ENCODE data around the gene DOK3. TPM values are rescaled to one million over a fixed set of nuclear protein-coding genes. Genes with fewer than 3 reads are reported as not detected.

The DOK3 gene
- total RNA-seq, 4 donors from 2014 or later, result 6.1 to 16.6 (median 6.6) TPM

GRCh38 chr5:177510567-177511053, 984 bp upstream of the DOK3 start:
- Histone ChIP-seq H3K9me3 (no peaks in the 10 kb centered on the region), H3K27me3 (no peaks in the 10 kb centered on the region), H3K4me3 (no peak overlapping the region), H3K36me3 (peaks cover 0 to 57% of the 10 kb centered on the region in 2 donors), H3K4me1 (peaks cover 0 to 17% (median 3%) of the 10 kb centered on the region in 3 donors), H3K27ac (no peak overlapping the region)
- 83 to 92% methylated on average over 6 to 11 of the region's 15 CpGs for WGBS, 2 donors (ENCODE audit: low coverage in 1 of 2)
- ATAC-seq, result no peak
- TF ChIP-seq POLR2A (IDR thresholded peaks at IDR 0.05), result no peak
- no peak for TF ChIP-seq EP300 (IDR thresholded peaks at IDR 0.05)
- no peak for TF ChIP-seq CTCF (IDR thresholded peaks at IDR 0.05)
- no peak for TF ChIP-seq POLR2AphosphoS5 (IDR thresholded peaks at IDR 0.05)

GRCh38 chr5:177509991-177510566, 453 bp upstream of the DOK3 start:
- Histone ChIP-seq H3K36me3 (peaks cover 0 to 52% of the 10 kb centered on the region in 2 donors), H3K27ac (peak overlapping the region in 2 of 4 donors; percentile 45 to 56), H3K9me3 (no peaks in the 10 kb centered on the region), H3K27me3 (no peaks in the 10 kb centered on the region), H3K4me1 (peaks cover 0 to 11% (median 0%) of the 10 kb centered on the region in 3 donors), H3K4me3 (peak overlapping the region in 1 of 2 donors; percentile 39)
- TF ChIP-seq POLR2AphosphoS5 (IDR thresholded peaks at IDR 0.05) (no peak), POLR2A (IDR thresholded peaks at IDR 0.05) (no peak)
- no peak for ATAC-seq
- WGBS, 2 donors (ENCODE audit: low coverage in 1 of 2), result 57 to 58% methylated on average over 2 to 3 of the region's 11 CpGs

- no peaks in the 10 kb centered on the region for H3K27me3 ChIP-seq
- H3K27ac ChIP-seq, result peak overlapping the region in 2 of 4 donors; percentile 45 to 56
- no peak for ATAC-seq
- TF ChIP-seq EP300 (IDR thresholded peaks at IDR 0.05), result no peak
- TF ChIP-seq POLR2AphosphoS5 (IDR thresholded peaks at IDR 0.05), result no peak
- no peak for TF ChIP-seq CTCF (IDR thresholded peaks at IDR 0.05)
- TF ChIP-seq POLR2A (IDR thresholded peaks at IDR 0.05), result no peak
- 40 to 80% methylated on average over 2 to 5 of the region's 8 CpGs for WGBS, 2 donors (ENCODE audit: low coverage in 1 of 2)
- no peaks in the 10 kb centered on the region for H3K4me1 ChIP-seq
- no peaks in the 10 kb centered on the region for H3K9me3 ChIP-seq
- H3K36me3 ChIP-seq, result peaks cover 0 to 43% of the 10 kb centered on the region in 2 donors
- H3K4me3 ChIP-seq, result peak overlapping the region in 1 of 2 donors; percentile 39
These were observed 789 bp downstream of the DOK3 start for GRCh38 chr5:177508837-177509236.

- no peaks in the 10 kb centered on the region for H3K9me3 ChIP-seq
- no peak overlapping the region for H3K27ac ChIP-seq
- no peaks in the 10 kb centered on the region for H3K27me3 ChIP-seq
- H3K4me3 ChIP-seq, result peak overlapping the region in 1 of 2 donors; percentile 39
- H3K4me1 ChIP-seq, result no peaks in the 10 kb centered on the region
- H3K36me3 ChIP-seq, result peaks cover 0 to 37% of the 10 kb centered on the region in 2 donors
- ATAC-seq, result no peak
- WGBS, 2 donors (ENCODE audit: low coverage in 1 of 2), result 87% methylated on average over 3 of the region's 26 CpGs; no CpG with 5 or more reads in 1 of the 2 donors
- TF ChIP-seq CTCF (IDR thresholded peaks at IDR 0.05), result no peak
- no peak for TF ChIP-seq POLR2AphosphoS5 (IDR thresholded peaks at IDR 0.05)
- TF ChIP-seq EP300 (IDR thresholded peaks at IDR 0.05), result no peak
- no peak for TF ChIP-seq POLR2A (IDR thresholded peaks at IDR 0.05)
These were observed 1.4 kb downstream of the DOK3 start for GRCh38 chr5:177508221-177508611.

GRCh38 chr5:177507596-177508220, 1.9 kb downstream of the DOK3 start:
- Histone ChIP-seq H3K9me3 (no peaks in the 10 kb centered on the region), H3K4me3 (peak overlapping the region in 1 of 2 donors; percentile 39), H3K36me3 (peaks cover 0 to 32% of the 10 kb centered on the region in 2 donors), H3K27ac (no peak overlapping the region), H3K27me3 (no peaks in the 10 kb centered on the region), H3K4me1 (no peaks in the 10 kb centered on the region)
- WGBS, 2 donors (ENCODE audit: low coverage in 1 of 2), result 75 to 92% methylated on average over 4 to 9 of the region's 17 CpGs
- ATAC-seq, result no peak
- no peak for TF ChIP-seq CTCF (IDR thresholded peaks at IDR 0.05)
- no peak for TF ChIP-seq POLR2A (IDR thresholded peaks at IDR 0.05)
- no peak for TF ChIP-seq POLR2AphosphoS5 (IDR thresholded peaks at IDR 0.05)
- no peak for TF ChIP-seq EP300 (IDR thresholded peaks at IDR 0.05)
